GM21390 (cell line): ENCODE results near the gene SPIB.

ENCODE experiments used
- ATAC-seq: cut with Tn5 transposase; IDR thresholded peaks from one replicate; pipeline ENCODE4 v1.9.1; 2021; ENCODE audit not compliant: unreplicated experiment

The SPIB gene

GRCh38 chr19:50417111-50418081, 1.3 kb upstream of the SPIB start:
- no peak for ATAC-seq

DNA sequence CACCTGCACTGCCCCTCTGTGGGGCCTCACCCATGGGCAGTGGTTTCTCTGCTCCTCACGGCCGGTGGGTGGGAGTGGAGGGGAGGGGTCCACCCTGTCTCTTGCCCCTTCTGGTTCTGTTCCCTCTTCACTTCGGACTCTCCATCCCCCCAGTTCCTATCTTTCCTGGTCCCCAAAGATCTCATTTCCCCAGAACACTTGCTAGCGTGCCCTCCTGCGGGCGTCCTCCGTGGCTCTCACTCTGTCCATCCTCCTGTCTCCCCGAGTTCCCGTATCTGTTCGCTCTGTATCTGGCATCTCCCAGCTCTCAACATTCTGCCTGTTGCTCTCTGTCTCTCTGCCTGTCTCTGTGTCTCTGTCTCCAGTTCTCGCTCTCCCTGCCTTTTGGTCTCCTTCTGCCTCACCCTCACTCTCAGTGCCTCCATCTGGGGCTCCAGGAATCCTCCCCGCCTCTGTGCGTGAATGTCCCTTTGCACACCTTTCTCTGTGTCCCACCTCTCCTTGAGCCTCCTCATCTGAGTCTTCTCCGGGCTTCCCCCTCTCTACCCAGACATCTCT, 363 bp downstream of the SPIB start:
- no peak for ATAC-seq

GRCh38 chr19:50419580-50420035, 870 bp downstream of the SPIB start:
- ATAC-seq, result no peak

- ATAC-seq, result no peak
These were observed 1.4 kb downstream of the SPIB start for GRCh38 chr19:50420127-50420526.

DNA sequence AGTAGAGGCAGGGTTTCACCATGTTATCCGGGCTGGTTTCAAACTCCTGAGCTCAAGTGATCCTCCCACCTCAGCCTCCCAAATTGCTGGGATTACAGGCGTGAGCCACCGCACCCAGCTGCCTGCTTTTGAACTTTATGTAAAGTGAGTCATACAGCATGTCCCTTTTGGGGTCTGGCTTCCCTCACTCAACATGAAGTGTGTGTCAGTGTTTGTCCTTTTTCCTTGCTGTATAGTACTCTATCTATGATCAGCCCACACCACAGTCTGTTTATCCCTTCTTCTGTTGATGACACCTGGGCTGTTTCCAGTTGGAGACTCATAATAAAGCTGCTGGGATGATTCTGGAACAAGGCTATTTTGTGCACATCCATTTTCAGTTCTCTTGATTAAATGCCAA, 2.1 kb downstream of the SPIB start:
- ATAC-seq, result no peak

- no peak for ATAC-seq
These were observed 3.9 kb downstream of the SPIB start for GRCh38 chr19:50422397-50423278.

- no peak for ATAC-seq
These were observed 4.8 kb downstream of the SPIB start for GRCh38 chr19:50423279-50424113.

DNA sequence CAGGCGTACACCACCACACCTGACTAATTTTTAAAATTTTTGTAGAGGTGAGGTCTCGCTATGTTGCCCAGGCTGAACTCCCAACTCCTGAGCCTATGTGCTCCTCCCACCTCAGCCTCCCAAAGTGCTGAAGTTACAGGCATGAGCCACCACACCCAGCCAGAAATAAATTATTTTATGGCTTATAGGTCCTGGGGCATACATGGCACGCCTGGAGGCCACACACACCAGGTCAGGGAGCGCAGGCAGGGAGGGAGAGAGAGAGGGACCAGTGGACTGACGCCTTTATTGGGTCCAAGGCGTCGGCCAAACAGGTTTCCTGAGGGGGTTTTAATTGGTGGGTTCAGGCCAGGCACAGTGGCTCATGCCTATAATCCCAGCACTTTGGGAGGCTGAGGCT, 6.8 kb downstream of the SPIB start:
- ATAC-seq, result no peak

DNA sequence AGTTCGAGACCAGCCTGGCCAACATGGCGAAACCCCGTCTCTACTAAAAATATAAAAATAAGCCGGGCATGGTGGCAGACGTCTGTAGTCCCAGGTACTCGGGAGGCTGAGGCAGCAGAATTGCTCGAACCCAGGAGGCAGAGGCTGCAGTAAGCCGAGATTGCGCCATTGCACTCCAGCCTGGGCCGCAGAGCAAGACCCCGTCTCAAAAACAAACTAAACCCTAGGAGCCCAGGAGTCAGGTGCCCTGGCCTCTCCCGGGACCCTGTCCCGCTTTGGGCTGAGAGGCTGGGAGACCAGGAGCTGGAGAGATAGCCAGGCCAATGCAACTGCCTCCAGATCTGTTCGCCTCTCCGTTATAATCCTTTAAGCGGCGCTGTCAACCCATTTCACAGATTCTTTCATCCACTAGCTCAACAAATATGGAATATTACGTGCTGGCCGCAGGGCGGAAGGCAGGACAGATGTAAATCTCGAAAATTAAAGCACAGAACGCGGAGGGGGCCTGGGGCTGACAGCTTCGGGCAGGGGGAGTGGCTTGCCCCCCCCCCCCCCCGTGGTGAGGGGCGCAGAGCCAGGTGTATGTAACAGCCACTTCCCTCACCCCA, 8.7 kb downstream of the SPIB start:
- no peak for ATAC-seq

DNA sequence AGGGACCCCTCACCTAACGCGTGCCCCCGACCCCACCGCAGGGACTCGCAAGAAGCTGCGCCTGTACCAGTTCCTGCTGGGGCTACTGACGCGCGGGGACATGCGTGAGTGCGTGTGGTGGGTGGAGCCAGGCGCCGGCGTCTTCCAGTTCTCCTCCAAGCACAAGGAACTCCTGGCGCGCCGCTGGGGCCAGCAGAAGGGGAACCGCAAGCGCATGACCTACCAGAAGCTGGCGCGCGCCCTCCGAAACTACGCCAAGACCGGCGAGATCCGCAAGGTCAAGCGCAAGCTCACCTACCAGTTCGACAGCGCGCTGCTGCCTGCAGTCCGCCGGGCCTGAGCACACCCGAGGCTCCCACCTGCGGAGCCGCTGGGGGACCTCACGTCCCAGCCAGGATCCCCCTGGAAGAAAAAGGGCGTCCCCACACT, 9.3 kb downstream of the SPIB start:
- ATAC-seq, result no peak

- ATAC-seq, result no peak
These were observed 10.2 kb downstream of the SPIB start for GRCh38 chr19:50428772-50429463.

GRCh38 chr19:50430888-50431342, 12.2 kb downstream of the SPIB start:
- no peak for ATAC-seq

- ATAC-seq, result peak; percentile 64
These were observed 12.8 kb downstream of the SPIB start for GRCh38 chr19:50431343-50432220.

GRCh38 chr19:50432221-50433028, 13.7 kb downstream of the SPIB start, which contains the start of gene MYBPC2:
Gene MYBPC2, plus strand, starts transcription at chr19:50432892. Its CDS starts 62 bp downstream, at chr19:50432954.
- peak; percentile 7 for ATAC-seq

DNA sequence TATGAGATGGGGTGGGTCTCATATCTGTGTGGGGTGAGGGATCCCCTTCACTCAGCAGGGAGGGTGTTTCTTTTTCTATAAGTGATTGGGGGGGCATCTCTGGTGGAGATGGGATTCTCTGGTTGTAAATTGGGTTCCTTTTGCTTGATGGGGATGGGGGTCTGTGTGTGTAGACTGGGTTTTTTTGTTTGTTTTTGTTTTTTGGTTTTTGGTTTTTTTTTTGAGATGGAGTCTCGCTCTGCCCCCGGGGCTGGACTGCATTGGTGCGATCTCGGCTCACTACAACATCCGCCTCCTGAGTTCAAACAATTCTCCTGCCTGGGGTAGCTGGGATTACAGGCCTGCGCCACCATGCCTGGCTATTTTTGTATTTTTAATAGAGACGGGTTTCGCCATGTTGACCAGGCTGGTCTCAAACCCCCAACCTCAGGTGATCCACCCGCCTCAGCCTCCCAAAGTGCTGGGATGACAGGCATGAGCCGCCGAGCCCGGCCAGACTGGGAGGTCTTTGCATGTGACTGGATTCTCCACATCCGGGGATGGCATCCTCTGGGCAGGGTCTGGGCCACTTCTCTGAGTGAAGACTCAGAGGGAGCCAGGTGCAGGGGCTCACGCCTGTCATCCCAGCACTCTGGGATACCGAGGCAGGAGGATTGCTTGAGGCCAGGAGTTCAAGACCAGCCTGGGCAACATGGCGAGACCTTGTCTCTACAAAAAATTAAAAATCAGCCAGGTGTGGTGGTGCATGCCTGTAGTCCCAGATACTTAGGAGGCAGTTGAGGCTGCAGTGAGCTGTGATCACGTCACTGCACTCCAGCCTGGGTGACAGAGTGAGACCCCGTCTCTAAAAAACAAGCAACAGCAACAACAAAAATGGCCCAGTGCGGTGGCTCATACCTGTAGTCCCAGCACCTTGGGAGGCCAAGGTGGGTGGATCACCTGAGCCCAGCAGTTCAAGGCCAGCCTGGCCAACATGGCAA, 14.8 kb downstream of the SPIB start:
- no peak for ATAC-seq

- ATAC-seq, result no peak
These were observed 15.8 kb downstream of the SPIB start for GRCh38 chr19:50434525-50434924.
